Activated CD8-positive, alpha-beta memory T cell treated with anti-CD3 and anti-CD28 coated beads, Interleukin-2, amount 50 U/mL, for 1 hour (primary cell): ENCODE measurements around the gene AHNAK2.
A peak's percentile ranks its signal among the peaks of the same experiment; 100 is the strongest.

Experiments used
- DNase-seq: peaks from one replicate; pipeline ENCODE4 v3.0.0-alpha.2; 2020; ENCODE audit errors: extremely low read depth

AHNAK2 gene

DNA sequence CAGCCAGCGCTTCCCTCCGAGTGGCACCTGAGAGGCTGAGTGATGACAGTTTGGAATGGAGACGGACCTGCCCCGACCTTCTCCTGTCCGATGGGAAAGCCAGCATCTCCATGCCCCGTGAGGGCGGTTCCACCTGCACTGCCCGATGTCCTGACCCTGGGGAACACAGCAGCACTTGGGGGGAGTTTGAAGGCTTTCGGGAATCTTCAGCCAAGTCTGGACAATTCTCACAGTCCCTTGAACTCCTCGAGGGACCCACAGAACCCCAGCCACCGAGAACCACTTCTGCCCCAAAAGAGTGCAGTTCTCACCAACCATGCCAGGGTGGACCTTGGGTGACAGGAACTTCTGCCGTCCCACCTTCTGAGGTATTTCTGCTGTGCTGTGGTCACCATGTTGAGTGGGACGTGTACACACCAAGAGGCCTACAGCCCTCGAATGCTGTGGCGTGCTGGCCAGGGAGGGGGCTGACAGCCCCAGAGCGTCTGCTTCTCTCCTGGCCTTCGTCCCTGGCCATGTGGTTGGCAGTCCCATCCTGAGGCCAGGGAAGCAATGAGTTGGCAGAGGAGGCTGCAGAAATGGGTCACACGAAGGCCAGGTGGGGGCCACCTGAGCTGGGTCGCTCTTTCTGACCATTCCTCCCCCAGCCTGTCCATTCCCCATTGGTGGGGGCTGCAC lies 8.5 kb upstream of the AHNAK2 start:
- no peak for DNase-seq

DNA sequence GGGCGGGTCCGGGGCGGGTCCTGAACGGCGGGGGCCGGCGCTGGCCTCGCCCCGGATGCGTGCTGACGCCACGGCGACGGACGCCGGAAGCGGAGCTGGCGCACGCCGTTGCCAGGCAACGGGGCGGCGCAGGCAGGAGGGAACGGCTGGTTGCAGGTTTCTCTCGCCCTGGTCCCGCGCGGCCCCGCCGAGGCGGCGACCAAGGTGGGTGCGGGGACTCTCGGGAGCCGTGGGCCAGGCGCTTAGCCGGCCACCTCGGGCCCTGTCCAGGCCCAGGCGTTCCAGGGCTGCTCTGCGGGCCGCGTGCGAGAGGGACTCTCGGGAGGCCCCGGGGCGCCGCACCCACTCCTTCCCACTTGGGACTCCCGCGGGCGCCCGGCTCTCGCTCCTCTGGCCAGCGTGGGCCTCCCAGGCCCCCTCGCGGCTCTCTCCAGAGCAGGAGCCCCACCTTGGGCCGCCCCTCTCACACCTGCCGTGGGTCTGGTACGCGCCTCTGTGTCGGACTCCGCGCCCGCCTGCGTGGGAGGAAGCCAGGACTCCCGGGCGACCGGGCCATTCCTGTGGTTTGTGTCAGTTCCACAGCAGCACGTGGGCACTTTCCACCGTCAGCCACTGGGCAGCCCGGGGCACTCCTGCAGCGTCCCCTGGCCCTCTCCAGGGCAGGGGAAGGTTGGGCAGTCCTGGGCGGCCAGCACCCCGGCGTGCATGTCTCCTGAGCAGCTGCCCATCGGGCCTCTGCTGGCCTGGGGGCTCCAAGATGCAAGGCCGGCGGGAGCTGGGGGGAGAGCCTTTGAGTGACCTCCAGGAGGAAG lies 7.7 kb upstream of the AHNAK2 start, which contains the start of gene CLBA1:
Gene CLBA1 (plus strand): TSS at position 114 of the 812 bp plus-strand sequence. CDS start 644 bp downstream, at position 758.
- peak; percentile 53 for DNase-seq

DNA sequence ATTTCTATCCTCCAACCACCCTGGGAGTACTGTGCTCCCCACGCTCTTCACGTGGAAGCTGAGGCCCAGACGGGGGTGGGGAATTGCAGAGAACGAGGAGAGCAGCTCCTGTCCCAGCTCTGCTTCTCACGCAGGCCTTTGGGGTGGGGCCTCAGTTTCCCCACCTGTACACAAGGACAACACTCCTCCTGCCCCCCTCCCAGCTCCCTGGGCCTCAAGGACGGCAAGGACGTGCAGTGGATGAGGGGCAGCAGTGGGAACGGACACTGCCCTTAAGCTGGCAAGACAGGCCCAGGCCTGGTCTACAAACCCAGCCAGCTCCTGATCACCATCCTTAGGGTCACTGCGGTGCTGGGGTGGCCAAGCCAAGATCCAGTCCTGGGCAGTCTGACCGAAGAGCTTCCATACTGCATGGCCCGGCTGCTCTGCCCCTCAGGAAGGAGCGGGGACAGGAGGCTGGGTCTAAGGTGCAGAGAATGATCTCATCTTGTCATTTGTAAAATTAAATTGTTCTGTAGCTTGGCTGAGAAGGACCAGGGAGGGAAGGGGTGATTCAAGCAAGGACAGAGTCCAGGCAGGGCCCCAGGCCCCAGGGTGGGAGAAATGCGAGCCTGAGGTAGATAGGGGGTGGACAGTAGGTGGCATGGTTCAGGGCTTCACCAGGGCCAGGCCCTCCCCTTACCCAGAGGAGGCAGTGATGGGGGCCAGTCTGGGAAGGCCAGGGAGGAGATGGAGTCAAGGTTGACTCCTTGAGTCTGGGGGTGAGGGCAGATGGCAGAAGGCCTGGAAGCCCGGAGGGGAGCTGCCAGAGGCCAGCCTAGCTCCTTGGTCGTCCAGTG lies 6.1 kb upstream of the AHNAK2 start:
- DNase-seq: no peak

DNA sequence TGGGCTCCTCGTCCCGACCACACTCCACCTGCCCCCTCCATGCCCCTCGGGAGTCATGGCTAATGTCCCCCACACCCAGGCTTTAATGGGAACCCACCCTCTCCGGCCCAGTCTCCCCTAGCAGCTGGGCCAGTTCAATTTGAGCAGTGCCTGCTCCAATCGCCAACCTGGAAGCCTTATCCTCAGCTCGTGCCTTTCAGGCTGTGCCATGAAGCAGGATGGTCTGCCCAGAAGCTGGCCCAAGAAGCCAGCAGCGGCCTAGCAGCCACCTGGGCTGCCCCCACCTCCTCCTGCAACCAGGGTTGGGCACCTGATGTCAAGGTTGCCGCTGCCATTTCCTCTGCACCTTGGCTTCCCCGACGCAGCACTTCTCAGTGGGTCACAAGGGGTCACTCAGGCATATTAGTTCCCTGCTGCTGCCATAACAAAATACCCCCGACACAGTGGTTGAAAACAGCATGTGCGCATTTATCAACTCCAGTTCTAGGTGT lies 5.1 kb upstream of the AHNAK2 start:
- DNase-seq: no peak

DNA sequence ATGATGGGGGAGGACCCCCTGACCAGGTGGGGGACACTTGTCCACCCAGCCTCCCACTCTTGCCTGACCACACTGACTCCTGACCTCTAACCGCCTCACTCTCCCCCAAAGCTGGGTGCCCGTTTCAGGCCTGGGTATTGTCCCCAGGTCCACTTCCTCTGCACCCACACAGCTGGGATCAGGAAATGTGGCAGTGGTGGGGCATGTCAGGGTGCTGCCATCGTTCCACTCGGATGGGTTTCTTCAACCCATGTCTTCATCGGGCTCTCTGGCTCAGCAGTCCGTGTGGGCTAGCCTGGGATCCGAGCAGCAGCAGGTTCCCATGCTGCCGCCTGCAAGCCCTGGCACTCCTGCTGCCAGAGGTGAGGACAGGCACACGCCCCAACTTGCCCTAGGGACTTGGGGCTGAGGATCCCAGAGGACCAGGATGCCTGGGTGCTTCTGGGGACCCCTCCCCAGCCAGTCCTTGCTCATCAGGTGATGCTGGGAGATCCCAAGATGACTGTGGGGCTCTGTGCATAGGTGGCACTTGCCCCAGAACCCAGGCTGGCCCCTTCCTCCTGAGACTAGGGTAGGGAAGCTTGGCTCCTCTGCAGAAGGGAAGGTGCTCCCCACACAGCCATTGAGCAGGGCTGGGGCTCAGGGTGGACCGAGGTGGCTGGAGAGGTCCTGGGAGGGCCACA lies 4.5 kb upstream of the AHNAK2 start:
- DNase-seq: no peak

DNA sequence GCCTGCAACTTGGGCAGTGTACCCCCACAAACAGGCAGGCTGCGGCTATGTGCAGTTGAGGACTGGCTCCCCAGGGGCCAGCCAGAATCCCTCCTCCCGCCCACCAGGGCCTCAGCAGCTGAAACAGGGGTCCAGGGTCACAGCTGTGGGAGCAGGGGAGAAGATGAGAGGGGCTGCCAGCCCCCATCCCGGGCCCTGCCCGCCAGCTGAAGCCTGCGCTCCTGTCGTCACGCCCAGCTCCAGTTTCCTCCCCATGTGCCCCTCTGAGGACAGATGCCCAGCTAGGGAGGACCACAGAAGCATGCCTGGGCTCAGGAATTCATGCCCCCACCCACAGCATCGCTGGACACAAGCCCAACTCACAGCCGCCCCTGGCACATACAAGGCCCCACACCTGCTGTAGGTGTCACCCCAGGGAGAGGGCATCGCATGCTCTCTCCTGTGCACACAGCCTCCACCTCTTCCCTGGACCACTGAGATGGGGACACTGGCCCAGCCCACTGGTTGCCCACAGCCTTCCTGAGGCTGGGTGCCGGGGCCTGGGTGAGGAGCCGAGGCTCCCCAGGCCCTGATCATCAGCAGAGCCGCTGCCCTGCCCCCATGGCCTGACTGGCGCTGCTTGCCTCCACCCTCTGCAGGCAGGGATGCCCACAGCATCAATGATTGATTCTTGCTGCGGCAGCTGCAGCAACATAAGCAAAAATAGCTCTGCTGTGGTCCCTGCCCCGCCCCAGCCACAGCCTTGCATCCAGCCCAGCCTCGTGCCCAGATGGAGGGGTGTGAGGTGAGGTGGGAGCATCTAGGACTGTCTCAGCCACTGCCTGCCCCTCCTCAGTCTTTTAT lies 3.7 kb upstream of the AHNAK2 start:
- no peak for DNase-seq

DNA sequence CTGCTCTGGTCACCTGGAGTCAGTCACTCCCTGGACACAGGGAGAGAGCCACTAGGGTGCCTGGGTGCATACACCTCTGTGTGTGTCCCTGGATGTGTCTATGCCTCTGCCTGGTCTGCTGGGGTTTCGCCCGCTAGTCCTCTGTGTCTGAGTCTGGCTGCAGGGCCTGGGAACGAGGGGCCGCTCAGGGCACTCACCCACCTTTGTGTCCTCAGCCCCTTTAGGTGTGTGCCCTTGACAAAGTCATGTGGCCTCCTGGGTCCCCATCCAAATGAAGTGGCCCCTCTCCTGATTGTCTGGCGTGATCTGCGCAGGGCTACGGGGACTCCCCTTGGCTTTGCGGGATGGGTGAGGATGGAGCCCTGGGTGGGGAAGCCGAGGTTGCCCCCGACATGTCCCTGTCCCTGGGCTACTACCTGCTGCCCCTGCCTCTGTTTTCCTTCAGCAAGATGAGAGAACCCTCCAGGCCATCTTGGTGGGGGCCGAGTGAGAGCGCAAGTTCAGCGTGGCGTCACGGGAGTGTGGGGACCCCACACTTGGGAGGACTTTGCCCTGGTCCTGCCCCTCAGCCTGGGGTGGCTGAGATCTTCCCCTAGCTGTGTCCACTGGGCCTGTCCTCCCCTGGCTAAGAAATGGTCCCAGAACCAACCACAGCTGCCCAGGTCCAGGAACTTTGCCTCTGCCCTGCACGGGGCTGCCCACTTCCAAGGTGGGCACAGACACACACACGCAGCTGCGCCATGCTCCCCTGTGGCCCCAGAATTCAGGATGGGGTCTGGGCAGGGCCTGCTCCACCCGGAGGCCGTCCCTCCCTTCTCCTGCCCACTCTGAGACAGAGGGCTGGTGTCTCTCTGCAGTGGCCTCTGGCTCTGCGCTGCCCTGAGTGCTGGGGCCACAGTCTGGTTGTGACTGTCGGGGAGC lies 2.7 kb upstream of the AHNAK2 start:
- no peak for DNase-seq

DNA sequence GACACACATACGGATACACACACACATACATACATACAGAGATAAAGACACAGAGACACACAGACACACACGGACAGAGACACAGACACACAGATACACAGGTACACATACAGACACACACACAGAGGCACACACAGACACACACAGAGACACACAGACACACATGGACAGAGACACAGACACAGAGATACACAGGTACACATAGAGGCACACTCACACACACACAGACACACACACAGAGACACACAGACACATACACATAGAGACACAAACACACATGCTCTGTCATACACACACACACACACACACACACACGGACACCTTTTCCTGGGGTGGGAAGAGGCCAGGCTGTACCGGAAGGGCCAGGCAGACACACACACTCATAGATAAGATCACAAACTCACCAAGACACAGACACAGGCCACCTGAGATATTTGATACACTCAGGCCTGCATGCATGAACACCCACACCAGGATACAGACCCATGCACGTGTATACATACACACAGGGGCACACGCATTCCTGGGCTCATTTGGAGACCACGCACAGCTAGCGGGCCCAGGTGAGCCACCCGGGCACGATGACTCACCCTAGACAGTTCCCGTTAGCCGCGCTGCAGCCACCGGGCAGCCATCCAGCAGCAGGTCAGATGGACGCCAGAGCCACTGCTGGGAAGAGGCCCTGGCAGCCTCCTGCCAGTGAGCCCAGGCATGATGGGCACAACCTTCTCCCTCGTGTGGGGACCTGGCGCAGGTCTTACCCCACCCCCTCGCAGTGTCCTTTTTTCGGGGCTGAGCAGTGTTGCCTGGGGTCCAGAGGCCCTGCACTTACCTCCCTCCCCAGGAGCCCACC lies 1.8 kb upstream of the AHNAK2 start:
- DNase-seq: no peak

DNA sequence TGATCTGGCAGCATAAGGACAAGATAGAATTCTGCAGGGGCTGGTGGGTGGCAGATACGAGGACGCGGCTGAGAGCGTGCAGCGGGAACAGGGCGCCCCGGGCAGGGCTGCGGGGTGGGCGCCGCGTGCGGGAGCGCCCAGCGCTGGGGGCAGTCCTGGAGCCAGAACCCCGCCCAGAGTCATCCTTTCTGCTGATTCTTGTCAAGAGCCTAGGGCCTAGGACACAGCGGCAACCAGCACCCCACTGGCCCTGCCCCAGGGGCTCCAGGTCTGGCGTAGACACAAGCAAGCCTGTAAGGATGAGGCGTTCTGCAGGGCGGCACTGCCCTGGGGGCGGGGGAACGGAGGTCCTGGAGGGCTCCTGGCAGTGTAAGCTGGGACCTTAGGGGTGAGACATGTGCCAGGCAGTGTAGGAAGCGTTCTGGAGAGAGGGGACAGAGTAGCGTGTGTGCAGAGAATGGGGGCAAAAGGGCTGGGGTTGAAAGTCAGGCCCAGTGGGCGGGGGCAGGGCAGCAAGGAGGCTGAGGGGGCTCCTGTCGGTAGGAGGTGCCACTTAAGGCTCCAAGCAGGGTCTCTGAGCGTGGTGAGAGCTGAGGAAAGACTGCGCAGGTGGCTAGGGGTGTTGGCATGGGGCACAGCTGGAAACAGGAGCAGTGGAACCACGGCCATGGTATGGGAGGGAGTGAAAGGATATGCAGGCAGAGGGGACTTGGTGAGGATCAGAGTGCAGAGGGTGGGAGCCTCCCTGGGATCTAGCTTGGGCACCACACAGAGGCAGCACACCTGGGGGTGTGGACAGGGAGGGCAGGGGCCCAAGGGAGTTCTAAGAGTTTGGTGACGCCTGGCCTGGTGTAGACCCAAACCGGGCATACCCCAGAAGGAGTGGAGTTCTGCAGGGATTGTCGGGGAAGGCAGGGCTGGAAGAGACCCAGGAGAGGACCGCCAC lies 845 bp upstream of the AHNAK2 start:
- DNase-seq: no peak

DNA sequence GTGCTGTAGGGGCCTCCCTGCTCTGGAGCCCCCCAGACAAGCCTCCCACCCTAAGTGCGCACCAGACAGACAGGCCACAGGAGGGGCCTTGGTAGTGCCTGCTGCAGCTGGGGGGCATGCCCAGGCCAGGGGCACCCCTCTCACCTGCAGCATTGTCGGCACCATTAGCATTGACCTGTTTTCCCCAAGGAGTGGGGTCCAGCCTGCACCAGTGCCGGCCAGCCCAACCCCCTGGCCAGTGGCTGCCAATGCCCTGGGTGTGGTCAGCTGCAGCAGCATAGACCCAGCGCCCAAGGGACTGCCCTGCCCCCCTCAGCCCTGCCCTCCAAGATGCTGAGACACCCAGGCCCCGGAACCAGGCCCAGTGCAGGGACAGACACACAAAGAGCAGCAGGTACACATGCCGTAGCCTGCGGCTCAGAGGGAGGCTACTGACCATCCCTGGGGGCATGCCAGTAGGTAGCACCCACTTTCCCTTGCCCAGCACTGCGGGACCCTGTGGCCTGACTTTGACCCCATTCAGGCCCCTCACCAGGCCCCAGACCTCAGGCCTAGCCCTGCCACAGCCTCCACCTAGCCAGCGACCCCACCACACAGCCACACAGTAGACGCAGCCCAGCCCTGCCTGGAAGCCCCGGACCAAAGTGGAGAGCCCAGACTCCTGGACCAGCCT lies 1.0 kb downstream of the AHNAK2 start:
- no peak for DNase-seq

DNA sequence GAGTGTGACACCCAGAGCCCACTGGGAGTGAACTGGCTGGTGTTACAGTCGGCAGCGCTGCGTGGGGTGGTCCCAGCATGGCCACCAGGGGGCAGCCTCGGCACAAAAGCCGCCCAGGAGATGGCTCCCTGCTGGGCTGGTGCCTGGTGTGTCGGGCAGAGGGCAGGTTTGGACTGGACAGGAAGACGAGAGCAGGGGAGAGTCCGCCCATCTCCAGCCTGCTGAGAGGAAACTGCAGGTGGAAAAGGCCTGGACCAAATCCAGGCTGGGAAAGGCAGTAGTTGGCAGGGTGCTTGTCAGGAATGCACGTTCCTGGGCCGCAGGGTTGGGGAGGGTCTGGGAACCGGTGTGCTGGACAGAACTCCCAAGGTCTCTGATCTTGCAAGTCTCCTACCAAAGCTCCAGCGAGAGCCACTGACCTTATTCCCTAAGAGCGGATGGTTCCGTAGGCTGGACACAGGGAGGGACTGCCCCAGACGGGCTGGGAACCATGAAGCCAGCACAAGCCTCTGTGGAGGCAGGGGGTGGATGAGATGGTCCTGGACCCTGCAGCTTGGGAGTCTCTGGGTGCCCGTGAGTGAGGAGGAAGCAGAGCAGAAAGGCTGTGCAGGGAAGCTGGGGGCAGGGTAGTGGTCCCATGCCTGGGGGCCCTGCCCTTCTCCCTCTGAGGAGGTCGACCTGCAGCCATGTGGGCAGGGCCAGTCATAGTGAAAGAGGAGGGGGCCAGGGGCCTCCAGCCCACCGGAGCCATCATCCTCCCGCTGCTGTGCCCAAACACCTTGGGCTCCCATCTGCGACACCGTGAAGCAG lies 1.8 kb downstream of the AHNAK2 start:
- DNase-seq: peak; percentile 55

DNA sequence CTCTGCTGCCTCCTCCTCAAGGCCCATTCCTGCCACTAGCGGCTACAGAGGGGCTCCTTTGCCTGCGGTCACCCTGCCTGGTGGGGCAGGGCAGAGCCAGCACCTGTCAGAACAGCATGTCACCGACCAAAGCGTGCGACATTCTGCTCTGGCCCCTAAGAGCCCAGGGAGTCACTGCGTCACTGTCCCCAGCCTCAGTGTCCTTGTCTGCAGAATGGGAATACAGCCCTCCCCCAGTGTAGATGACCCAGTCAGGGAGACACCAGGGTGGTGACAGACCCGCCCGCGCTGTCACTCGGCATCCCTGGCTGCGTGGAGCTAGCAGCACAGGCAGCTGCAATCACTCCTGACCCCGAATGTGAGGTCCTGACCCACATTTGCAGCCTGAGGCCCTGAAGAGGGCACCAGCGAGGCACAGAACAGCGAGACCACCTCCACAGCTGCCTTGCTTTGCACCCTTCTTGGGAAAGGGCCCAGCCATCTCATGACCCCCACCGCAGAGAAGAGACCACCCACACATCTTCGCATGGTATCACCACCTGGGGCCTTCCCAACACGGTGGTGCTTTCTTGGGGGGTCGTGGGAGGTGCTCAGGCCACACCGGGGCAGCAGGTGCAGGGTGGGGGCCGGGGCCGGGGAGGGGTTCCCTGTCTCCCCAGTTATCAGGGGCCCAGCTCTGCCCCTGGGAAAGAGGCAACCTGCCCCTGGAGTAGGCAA lies 2.5 kb downstream of the AHNAK2 start:
- DNase-seq: no peak

DNA sequence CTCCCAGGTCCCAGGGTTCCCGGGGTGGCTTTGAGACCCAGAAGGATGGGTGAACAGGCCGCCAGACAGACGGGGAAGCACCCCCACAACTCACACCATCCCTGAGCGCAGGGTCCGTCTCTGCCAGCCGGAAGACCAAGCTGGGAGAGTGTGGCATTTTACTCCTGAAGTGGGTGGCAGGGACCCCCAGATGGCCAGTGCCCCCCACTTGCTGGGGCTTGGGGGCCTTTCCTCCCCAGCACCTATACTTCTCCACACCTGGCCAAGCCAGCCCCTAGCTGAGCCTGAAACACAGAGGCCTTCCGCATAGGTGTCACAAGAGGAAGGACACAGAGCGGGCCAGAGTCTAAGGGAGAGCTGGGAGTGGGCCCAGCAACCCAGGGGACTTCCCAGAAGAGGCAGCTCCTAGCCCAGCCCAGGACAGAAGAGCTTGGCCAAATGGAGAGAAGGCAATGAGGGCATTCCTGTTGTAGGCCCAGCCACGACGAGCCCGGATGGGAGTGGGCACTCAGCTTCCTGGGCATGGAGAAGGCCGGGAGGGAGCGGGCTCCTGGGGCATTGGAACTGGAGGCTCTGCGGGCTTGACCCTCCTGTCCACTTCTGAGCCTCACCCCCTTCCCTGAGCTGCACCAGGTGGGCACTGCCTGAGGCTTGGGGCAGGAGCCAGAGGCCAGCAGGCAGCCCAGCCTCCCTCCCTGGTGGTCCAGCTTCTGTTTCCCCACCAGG lies 3.3 kb downstream of the AHNAK2 start:
- DNase-seq: no peak

DNA sequence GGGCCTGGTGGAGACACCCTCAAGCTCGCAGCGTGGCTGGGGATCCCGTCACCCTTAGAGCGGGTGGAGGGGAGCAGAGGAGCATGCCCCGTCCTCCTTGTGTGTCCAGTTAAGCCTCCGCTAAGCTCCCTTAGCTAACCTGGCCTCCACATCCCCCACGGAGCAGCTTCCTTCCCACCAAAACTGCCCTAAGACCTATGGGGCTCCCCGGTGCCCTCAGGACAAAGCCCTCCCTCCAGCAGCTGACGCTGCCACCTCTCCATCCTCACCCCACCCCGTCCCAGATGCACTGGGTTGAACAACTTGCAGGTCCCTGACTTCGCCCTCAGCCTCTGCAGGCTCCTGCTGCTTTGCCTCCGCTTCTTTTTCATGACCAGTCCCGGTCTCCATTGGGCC lies 4.0 kb downstream of the AHNAK2 start:
- no peak for DNase-seq
